Nephron (organoid): Measurements from ENCODE around the gene SEPTIN6.

Experiments
- H3K27ac Mint-ChIP-seq, 3 experiments: 2 replicates each; pipeline ENCODE4 v1.8.0; 2020; ENCODE audit warnings: mixed read lengths in 3 of 3, mild to moderate bottlenecking in 2 of 3, moderate library complexity in 1 of 3
- H3K27me3 Mint-ChIP-seq: 2 replicates; pipeline ENCODE4 v1.8.0; 2021; ENCODE audit warnings: low read depth, mild to moderate bottlenecking, moderate library complexity, mixed read lengths
- H3K36me3 Mint-ChIP-seq: 2 replicates; pipeline ENCODE4 v1.8.0; 2020; ENCODE audit warnings: low read depth, mixed read lengths
- H3K4me1 Mint-ChIP-seq: 2 replicates; pipeline ENCODE4 v1.8.0; 2020; ENCODE audit warnings: mixed read lengths
- H3K4me3 Mint-ChIP-seq, 3 experiments: 2 replicates each; pipeline ENCODE4 v1.8.0; 2020; ENCODE audit warnings: mild to moderate bottlenecking in 3 of 3, mixed read lengths in 3 of 3, moderate library complexity in 2 of 3
- H3K9me3 Mint-ChIP-seq: 2 replicates; pipeline ENCODE4 v1.8.0; 2020; ENCODE audit warnings: mixed read lengths
- CTCF ChIP-seq, 3 experiments: fragments of 200-600 bp; sonication (generic); IDR thresholded peaks; one replicate each; pipeline ENCODE4 v1.5.0; 2021; ENCODE audit warnings: antibody characterized with exemption in 3 of 3; ENCODE audit not compliant: unreplicated experiment in 3 of 3

SEPTIN6 gene

GRCh38 chrX:119693040-119693995 lies at the start of gene SEPTIN6:
TSS of gene SEPTIN6 (minus strand) at chrX:119693168. CDS start at chrX:119693105, 63 bp downstream.
- TF ChIP-seq CTCF (IDR thresholded peaks at IDR 0.05; ENCODE audit: unreplicated experiment in 3 of 3), result peak in 1 of 3 experiments; percentile 2
- H3K36me3 Mint-ChIP-seq, result no peaks in the 10 kb centered on the region

GRCh38 chrX:119738742-119739141 lies 45.8 kb upstream of the SEPTIN6 start:
- no peak overlapping the region for H3K4me3 Mint-ChIP-seq
- H3K27ac Mint-ChIP-seq, result no peak overlapping the region
- H3K4me1 Mint-ChIP-seq, result peaks cover 19% of the 10 kb centered on the region
- H3K27me3 Mint-ChIP-seq, result peaks cover 10% of the 10 kb centered on the region
- no peak for TF ChIP-seq CTCF (IDR thresholded peaks at IDR 0.05; ENCODE audit: unreplicated experiment in 3 of 3)
- no peaks in the 10 kb centered on the region for H3K9me3 Mint-ChIP-seq
- no peaks in the 10 kb centered on the region for H3K36me3 Mint-ChIP-seq

More at GRCh38 chrX:119693040-119693995, at the start of gene SEPTIN6:
- H3K27ac Mint-ChIP-seq, result peak within 1 kb of the TSS; percentile 80 to 91 (median 87)
- peaks cover 5% of the 10 kb centered on the region for H3K4me1 Mint-ChIP-seq
- H3K27me3 Mint-ChIP-seq, result peaks cover 4% of the 10 kb centered on the region
- peaks cover 11% of the 10 kb centered on the region for H3K9me3 Mint-ChIP-seq
- peak within 1 kb of the TSS; percentile 90 to 98 (median 95) for H3K4me3 Mint-ChIP-seq

- no peaks in the 10 kb centered on the region for H3K36me3 Mint-ChIP-seq
- TF ChIP-seq CTCF (IDR thresholded peaks at IDR 0.05; ENCODE audit: unreplicated experiment in 3 of 3), result no peak
- H3K27ac Mint-ChIP-seq, result no peak overlapping the region
Measured at GRCh38 chrX:119736206-119736764, 43.3 kb upstream of the SEPTIN6 start.

GRCh38 chrX:119735467-119735866 lies 42.5 kb upstream of the SEPTIN6 start:
- Mint-ChIP-seq H3K4me3 (no peak overlapping the region), H3K36me3 (no peaks in the 10 kb centered on the region), H3K27me3 (peaks cover 10% of the 10 kb centered on the region), H3K4me1 (peaks cover 19% of the 10 kb centered on the region), H3K27ac (peak overlapping the region in 1 of 3 experiments; percentile 53), H3K9me3 (peaks cover 9% of the 10 kb centered on the region)
- no peak for TF ChIP-seq CTCF (IDR thresholded peaks at IDR 0.05; ENCODE audit: unreplicated experiment in 3 of 3)

More at GRCh38 chrX:119736206-119736764, 43.3 kb upstream of the SEPTIN6 start:
- Mint-ChIP-seq H3K4me3 (no peak overlapping the region), H3K27me3 (peaks cover 10% of the 10 kb centered on the region), H3K9me3 (peaks cover 6% of the 10 kb centered on the region), H3K4me1 (peaks cover 19% of the 10 kb centered on the region)

- Mint-ChIP-seq H3K4me1 (peaks cover 19% of the 10 kb centered on the region), H3K4me3 (no peak overlapping the region), H3K9me3 (peaks cover 9% of the 10 kb centered on the region), H3K27ac (peak overlapping the region in 2 of 3 experiments; percentile 14 to 53), H3K36me3 (no peaks in the 10 kb centered on the region), H3K27me3 (peaks cover 10% of the 10 kb centered on the region)
- no peak for TF ChIP-seq CTCF (IDR thresholded peaks at IDR 0.05; ENCODE audit: unreplicated experiment in 3 of 3)
Measured at GRCh38 chrX:119734897-119735339, 42.0 kb upstream of the SEPTIN6 start.
